OCI-LY7 (cell line): Measurements from ENCODE around the gene DMXL1.

ENCODE experiments used
- EZH2phosphoT487 ChIP-seq: fragments of 200-600 bp; sonication (generic); IDR thresholded peaks from 2 replicates; pipeline ENCODE4 v1.6.1; 2018; ENCODE audit warnings: low read depth, borderline replicate concordance, mild to moderate bottlenecking, mixed run types, antibody characterized with exemption, low read length, moderate library complexity, mixed read lengths
- TF ChIP-seq, protein P1 (sequence below): fragments of 200-600 bp; sonication (generic); conservative IDR thresholded peaks from 2 replicates; pipeline ENCODE4 v1.5.1; 2014; ENCODE audit warnings: mild to moderate bottlenecking, antibody characterized with exemption, low read length, moderate library complexity, mixed read lengths

DNA sequence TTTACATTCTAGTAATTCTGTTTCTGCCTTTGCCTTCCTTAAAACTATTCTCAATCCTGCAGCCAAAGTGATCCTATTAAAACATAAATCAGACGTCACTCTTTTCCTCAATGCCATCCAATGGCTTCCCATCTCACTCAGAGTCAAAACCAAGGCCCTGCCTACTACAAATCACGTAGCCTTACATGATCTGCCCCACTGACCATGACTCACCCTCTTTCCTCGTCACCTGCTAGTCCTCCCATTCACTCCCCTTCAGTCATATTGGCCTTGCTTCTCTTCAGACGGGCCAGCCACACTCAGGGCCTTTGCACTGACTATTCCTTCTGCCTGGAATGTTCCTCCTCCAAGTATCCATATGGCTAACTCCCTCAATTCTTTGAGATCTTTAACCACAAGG, 39.0 kb upstream of the DMXL1 start:
- TF ChIP-seq, protein P1, sequence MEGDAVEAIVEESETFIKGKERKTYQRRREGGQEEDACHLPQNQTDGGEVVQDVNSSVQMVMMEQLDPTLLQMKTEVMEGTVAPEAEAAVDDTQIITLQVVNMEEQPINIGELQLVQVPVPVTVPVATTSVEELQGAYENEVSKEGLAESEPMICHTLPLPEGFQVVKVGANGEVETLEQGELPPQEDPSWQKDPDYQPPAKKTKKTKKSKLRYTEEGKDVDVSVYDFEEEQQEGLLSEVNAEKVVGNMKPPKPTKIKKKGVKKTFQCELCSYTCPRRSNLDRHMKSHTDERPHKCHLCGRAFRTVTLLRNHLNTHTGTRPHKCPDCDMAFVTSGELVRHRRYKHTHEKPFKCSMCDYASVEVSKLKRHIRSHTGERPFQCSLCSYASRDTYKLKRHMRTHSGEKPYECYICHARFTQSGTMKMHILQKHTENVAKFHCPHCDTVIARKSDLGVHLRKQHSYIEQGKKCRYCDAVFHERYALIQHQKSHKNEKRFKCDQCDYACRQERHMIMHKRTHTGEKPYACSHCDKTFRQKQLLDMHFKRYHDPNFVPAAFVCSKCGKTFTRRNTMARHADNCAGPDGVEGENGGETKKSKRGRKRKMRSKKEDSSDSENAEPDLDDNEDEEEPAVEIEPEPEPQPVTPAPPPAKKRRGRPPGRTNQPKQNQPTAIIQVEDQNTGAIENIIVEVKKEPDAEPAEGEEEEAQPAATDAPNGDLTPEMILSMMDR: no peak
- no peak for TF ChIP-seq EZH2phosphoT487
